GM21526 (cell line): ENCODE measurements around the gene CDK5RAP3.
"Not testable (repeated sequence)": the region's sequence is repeated elsewhere in the genome, so short reads cannot be mapped to it uniquely, and the experiment has no call there.

ENCODE experiments used
- ATAC-seq: cut with Tn5 transposase; IDR thresholded peaks from one replicate; pipeline ENCODE4 v1.9.1; 2021; ENCODE audit warnings: moderate library complexity; ENCODE audit not compliant: unreplicated experiment, low FRiP score

Gene CDK5RAP3

GRCh38 chr17:47970725-47971499 is at the start of gene CDK5RAP3:
Gene CDK5RAP3, plus strand, starts transcription at chr17:47971113. Its CDS starts 34 bp downstream, at chr17:47971147.
- peak; percentile 92 for ATAC-seq

DNA sequence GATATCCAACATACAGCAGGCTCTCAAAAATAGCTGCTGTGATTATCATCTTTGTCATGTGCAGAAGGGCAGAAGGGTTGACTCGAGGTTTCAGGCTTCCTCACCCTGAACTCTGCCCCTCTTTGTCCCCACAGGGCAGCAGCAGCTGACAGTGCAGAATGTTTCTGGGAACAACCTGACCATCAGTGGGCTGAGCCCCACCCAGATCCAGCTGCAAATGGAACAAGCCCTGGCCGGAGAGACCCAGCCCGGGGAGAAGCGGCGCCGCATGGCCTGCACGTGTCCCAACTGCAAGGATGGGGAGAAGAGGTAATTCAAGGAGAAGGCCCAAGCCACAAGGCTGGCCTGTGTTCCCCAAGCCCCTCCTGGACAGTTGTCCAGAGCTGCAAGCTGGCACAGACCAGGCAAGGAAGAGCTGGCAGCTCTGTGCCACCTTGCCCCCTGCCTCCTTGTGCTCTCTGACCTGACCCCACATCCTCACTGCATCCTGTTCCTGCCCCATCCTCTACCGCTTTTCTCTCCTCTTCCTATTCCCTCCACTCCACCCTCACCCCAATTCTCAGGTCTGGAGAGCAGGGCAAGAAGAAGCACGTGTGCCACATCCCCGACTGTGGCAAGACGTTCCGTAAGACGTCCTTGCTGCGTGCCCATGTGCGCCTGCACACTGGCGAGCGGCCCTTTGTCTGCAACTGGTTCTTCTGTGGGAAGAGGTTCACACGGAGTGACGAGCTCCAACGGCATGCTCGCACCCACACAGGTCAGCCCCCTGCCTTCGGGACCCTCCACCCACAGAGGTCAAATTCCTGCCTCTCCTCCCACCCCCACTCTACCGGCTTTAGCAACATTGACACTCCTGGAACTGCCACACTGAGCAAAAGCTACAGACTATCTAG is 45.9 kb upstream of the CDK5RAP3 start:
- ATAC-seq = no peak

- no peak for ATAC-seq
Measured at GRCh38 chr17:47925678-47925988, 45.3 kb upstream of the CDK5RAP3 start.

- ATAC-seq = no peak
Measured at GRCh38 chr17:47927821-47928400, 43.0 kb upstream of the CDK5RAP3 start.

- no peak for ATAC-seq
Measured at GRCh38 chr17:47928415-47928814, 42.5 kb upstream of the CDK5RAP3 start.

DNA sequence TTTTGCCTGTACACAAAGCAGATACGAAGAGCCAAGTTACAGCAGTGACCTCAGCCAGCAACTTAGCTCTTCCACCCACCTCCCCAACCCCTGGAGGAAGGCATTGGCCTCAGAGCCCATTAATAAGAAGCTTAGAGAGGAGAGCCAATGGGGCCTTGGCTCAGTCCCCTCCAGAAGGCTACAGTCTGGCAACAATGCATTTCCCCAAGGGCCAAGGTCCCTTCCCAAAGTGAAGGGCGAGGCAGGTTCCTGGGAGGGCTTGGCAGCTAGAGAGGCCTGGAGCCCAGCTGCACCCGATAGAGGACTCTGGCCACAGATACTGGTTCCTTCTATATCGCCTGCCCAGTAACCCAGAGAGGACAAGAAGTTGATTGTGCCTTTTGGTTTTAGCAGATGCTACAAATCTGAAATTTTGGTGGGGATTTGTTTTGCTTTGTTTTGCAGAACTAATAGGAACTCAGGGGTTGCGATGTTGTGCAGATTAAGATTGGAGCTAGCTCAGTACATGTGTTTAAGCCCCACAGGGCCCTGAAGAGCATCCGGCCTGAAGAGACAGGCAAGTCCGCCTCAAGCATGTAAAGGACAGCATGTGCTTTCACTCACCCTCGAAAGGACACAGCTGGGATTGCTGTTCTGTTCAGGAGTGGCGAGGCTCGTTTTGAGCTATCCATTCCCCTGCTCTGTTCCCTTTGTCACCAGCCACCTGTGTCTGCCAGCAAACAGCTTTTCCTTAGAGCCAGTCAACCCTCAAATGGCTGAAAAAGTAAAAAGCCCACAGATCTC is 41.5 kb upstream of the CDK5RAP3 start:
- ATAC-seq = no peak

DNA sequence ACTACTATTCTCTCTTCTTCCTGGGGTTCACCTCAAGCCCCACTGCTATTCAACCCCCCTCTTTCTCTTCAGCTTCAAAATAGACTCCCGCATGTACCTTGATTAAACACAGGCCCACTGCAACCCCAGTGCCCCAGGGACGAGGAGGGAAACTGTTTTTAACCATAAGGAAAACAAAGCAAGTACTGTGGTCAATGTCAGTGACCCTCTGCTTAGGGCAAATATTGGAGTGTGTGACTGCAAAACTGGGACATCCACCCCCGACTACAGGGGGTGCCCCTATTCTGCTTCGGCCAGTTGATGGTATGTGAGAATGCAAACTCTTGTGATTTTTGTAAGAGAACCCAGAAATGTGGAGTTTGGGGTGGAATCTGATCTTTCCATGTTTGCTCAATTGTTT is 39.1 kb upstream of the CDK5RAP3 start:
- no peak for ATAC-seq

GRCh38 chr17:47934856-47935255 is 36.1 kb upstream of the CDK5RAP3 start:
- no peak for ATAC-seq

DNA sequence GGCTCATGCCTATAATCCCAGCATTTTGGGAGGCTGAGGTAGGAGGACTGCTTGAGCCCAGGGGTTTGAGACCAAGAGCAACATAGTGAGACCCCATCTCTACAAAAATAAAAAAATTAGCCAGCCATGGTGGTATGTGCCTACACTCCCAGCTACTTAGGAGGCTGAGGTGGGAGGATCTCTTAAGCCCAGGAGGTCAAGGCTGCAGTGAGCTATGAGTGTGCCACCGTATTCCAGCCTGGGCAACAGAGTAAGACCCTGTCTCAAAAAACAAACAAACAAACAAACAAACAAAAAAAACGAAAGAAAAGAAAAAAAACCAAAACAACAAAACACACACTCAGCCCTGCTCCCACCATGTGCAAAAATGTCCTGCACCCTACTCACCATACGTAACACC is 35.4 kb upstream of the CDK5RAP3 start:
- not testable (repeated sequence) for ATAC-seq

GRCh38 chr17:47935961-47936360 is 35.0 kb upstream of the CDK5RAP3 start:
- ATAC-seq = no peak

GRCh38 chr17:47937941-47938340 is 33.0 kb upstream of the CDK5RAP3 start:
- ATAC-seq = no peak

DNA sequence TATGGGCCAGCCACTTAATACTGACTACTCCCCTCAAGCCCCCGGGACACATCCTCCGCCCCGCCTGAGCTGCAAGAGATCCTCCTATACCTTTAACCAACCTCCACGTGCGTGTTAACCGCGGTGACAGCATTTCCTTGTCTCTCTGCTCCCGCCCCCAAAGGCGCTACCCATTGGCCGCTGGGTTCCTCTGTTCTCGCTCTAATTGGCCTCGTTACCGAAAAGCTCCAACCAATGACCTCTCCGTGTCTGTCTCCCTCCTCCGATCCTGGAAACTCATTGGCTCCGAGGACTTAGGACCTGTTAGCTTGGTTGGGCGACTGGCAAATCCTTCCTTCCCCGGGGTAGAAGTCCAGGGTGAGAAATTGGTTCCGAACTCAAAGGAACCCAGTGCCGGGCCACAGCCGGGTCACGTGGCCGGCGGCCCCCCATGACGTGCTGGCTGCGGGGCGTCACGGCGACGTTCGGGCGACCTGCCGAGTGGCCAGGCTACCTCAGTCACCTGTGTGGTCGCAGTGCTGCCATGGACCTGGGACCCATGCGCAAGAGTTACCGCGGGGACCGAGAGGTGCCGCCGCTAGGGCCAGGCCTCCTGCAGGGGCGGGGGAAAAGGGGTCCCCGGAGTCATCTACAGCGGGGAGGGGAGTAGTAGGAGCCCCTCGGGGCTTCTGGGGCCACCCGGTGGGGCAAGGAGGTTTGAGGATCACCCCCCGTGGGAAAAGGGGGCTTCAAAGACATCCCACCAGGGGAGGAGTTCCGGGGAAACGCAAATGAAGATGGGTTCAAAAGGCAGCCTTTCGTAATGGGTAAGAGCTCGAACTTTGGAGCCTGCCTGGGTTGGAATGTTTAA is 29.4 kb upstream of the CDK5RAP3 start, which contains the start of gene PNPO:
Gene PNPO, plus strand, starts transcription at position 326 of the 850 bp plus-strand sequence. Its CDS starts 105 bp downstream, at position 431.
- peak; percentile 82 for ATAC-seq

DNA sequence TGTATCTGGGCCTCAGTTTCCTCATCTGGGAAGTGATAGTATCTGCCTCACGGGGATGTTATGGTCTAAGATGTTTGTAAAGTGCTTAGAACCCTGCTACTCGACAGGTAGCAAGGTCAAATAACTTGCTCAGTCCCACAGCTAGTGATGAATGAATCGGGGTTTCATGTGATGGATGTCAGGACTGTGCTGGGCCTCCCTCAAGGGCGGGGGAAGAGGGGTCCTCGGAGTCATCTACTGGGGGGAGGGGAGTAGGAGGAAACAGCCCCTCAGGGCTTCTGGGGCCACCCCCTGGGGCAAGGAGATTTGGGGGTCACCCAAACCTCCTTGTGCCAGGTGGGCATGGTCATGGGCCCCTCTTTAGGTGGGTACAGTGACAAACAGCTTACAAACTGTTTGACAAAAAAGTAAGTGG is 28.8 kb upstream of the CDK5RAP3 start:
- no peak for ATAC-seq

DNA sequence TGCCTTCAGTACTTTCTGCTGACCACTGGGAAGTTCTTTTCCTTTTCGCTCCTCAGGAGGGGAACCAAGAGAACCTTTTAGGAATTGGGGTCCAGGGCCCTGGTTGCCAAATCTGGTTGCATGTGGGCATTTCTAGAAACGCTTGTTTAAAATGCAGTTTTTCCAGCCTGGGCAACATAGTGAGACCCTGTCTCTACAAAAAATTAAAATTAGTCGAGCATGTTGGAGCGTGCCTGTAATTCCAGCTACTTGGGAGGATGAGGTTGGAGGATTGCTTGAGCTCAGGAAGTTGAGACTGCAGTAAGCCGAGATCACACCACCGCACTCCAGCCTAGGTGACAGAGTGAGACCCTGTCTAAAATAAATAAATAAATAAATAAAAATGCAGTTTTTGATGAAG is 28.3 kb upstream of the CDK5RAP3 start:
- ATAC-seq = no peak

GRCh38 chr17:47945080-47945479 is 25.8 kb upstream of the CDK5RAP3 start:
- no peak for ATAC-seq

GRCh38 chr17:47945529-47946508 is 25.1 kb upstream of the CDK5RAP3 start:
- no peak for ATAC-seq

DNA sequence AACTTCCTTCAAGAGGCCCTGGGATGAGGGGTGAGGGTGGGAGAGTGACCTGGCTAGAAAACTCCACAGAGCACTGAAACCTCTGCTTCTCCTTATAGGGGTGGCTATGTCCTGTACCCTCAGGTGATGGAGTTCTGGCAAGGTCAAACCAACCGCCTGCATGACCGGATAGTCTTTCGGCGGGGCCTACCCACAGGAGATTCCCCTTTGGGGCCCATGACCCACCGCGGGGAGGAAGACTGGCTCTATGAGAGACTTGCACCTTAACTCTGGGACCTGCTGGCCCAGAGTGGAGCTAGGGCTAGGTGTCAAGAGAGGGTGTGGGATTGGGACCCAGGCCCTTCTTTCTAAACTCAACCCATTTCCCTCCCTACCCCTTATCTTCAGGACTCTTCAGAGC is 24.4 kb upstream of the CDK5RAP3 start:
- no peak for ATAC-seq

- no peak for ATAC-seq
Measured at GRCh38 chr17:47946929-47947397, 23.9 kb upstream of the CDK5RAP3 start.
